NCI-H510A treated with DMSO at 0.1 percent for 48 hours (cell line): ENCODE measurements around the gene BIRC3.
"Not testable (repeated sequence)": the region's sequence is repeated elsewhere in the genome, so short reads cannot be mapped to it uniquely, and the experiment has no call there.

Experiments
- DNase-seq: peaks from one replicate; lab custom pipeline; 2025; lab: John Stamatoyannopoulos, UW

The BIRC3 gene

DNA sequence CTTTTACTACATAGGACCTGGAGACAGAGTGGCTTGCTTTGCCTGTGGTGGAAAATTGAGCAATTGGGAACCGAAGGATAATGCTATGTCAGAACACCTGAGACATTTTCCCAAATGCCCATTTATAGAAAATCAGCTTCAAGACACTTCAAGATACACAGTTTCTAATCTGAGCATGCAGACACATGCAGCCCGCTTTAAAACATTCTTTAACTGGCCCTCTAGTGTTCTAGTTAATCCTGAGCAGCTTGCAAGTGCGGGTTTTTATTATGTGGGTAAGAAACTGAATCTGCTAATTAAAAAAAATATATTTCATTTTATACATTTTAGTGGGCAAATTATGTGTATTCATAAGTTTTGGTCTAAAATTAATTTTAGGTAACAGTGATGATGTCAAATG, 7.8 kb downstream of the BIRC3 start:
- DNase-seq, result no peak

DNA sequence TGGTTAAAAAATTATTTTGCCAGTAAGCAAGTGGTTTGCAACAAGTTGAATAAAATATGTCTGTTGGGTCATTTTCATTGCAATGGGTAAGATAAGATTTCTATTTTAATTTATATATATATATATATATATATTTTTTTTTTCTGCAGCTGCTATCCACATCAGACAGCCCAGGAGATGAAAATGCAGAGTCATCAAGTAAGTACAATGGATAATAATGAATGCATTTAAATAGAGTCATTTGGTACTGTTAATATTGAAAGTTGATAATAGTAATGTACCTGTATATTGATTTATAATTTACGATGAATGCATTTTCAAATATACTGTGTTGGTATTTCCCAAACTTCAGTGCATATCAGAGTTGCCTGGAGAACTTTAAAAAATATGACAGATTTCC, 11.5 kb downstream of the BIRC3 start:
- no peak for DNase-seq

DNA sequence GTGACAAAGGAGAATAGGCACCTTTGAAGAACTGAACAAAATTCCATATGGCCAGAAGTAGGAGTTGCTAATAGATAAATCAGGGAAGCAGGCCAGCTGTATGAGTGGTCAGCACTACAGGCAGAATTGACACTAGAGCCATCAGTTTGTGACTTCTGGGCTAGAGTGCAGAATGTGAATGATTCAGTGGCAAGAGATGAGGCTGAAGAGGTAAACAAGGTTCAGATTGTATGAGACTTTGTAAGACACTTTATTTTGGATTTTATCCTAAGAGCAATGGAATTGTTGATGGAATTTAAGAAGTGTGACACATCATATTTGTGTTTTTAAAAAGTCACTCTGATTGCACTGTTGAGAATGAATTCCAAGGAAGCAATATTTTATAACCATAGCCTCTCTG, 12.9 kb downstream of the BIRC3 start:
- DNase-seq, result no peak

DNA sequence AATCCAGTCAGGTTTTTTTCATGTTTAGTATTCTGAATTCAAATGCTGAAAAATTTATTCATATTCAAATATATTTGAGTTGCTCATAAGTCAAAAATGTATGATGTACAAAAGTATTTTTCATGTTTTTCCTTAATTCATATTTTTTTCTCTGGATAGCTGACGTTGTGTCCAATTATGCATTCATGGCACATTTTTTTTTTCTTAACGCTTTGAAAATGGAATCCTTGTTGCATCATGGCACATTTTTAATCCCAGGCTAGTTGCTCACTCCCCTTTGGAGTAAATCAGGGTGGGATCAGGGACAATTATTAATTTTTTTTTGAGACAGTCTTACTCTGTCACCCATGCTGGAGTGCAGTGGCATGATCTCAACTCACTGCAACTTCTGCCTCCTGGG, 14.1 kb downstream of the BIRC3 start:
- no peak for DNase-seq

DNA sequence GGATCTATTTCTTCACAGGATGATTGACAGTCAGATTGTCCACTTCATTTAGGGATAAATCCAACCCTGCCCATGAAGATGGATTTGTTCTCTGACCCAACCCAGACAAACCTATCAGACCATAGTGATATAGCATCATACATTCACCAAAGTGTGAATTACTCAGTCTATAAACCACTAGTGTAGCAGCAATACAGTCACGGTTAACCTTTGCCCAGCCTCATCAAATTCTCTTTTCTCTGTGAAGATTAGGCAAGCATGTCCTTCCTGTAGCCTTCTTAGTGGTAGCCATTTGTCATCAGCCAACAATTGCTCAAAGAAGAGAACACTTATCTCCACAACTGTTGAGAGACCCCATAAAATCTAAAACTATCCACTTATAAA, 15.3 kb downstream of the BIRC3 start:
- no peak for DNase-seq

DNA sequence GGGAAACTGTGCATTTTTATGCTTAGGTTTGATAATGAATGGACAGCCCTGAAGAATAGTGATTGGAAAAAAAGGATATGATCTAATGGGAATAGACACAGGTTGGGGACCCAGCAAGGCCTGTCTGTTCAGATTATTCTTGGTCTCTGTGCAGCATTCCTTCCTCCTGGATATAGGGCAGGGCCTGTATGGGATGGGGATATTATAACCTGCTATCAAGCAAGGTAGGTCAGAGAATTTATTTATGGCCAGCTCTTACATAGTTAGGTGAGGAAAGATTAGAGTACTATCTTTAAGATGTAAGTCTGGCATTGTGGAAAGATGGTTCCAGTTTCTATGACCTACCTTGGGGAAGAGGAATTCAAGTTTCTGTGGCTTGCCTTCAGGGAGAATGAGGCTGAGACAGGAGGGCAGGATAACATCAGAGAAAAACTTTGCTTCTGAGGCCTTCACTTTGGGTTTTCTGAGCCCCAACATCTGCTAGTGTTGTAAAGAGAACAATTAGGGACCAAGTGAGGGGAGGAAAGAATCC, 21.3 kb downstream of the BIRC3 start:
- DNase-seq, result no peak

DNA sequence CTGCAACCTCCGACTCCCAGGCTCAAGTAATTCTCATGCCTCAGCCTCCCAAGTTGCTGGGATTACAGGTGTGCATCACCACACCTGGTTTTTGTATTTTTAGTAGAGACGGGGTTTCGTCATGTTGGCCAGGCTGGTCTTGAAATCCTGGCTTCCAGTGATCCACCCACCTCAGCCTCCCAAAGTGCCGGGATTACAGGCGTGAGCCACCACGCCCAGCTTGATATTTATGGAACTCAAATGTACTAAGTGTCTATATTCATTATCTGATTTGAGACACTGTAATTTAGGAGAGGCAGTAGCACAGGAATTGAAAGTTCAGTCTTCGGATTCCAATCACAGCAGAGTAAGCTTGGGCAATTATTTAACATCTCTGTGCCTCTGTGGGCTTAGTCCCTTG, 24.0 kb downstream of the BIRC3 start:
- DNase-seq, result not testable (repeated sequence)

DNA sequence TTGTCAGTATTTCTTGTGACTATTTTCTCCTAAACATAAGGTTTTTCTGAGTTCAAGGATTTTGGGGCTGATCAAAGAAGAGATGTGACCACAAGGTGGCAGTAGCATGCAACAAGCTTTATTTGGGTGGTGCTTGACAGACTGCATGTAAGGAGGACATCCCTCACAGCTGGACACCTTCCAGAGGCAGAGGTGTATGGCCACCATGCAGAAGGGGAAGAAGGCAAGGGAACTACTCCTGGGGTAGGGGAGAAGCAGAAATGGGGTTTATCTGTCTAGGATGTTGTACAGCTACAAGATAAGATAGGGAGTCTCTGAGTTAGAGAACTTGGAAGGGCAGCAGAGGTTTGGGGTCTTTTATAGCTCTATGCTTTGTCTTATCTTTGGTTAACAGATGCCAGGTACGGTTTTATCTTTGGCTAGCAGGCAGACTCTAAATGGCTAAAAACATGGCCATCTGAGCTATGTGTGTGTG, 24.6 kb downstream of the BIRC3 start:
- peak; percentile 72 for DNase-seq

DNA sequence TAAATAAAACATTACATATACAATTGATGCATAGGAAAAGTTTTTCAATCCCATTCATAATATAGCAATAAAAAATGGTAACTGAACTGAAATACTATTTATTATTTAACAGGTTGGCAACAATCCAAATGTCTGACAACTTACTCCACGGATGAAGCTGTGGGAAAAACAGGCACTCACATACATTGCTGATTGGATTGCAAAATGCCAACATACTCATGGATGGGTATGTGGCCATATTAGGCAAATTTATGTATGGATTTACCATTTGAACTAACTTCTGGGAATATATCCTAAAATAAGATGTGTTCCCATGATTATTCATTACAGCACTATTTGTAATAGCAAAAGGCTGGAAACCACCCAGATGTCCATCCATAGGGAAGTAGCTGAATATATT, 26.5 kb downstream of the BIRC3 start:
- DNase-seq, result no peak

DNA sequence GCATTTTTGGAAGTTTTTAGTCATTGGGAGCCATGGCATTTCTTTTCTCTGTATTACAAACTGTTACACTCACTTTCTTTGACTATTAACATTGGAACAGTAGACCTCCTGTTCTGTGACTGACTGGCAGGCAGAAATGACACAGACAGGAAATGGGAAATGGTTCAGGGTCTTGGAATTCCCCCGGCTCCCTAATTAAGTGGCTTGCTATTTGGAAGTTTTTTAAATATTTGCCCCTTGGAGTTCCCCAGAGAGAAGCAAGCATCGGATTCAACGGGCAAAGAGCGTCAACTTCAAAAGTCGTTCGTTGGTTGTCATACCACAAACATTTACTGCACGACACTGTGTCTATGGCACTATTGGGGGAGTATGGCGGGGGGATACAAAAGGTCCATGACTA, 28.6 kb downstream of the BIRC3 start:
- no peak for DNase-seq

DNA sequence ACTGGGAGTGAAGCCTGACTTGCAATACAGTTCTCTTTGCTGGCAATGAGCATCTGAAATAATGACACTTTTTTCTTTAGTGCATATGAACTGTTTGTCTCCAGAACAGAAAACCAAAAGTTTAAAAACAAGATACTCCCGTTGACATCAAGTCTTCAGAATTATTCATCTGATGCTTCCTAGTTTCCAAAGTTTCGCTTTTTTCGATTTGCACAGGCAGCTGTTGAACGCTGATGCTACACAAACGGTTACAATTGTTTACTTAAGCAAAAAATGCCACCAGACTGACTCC, 29.1 kb downstream of the BIRC3 start:
- DNase-seq, result peak; percentile 55

DNA sequence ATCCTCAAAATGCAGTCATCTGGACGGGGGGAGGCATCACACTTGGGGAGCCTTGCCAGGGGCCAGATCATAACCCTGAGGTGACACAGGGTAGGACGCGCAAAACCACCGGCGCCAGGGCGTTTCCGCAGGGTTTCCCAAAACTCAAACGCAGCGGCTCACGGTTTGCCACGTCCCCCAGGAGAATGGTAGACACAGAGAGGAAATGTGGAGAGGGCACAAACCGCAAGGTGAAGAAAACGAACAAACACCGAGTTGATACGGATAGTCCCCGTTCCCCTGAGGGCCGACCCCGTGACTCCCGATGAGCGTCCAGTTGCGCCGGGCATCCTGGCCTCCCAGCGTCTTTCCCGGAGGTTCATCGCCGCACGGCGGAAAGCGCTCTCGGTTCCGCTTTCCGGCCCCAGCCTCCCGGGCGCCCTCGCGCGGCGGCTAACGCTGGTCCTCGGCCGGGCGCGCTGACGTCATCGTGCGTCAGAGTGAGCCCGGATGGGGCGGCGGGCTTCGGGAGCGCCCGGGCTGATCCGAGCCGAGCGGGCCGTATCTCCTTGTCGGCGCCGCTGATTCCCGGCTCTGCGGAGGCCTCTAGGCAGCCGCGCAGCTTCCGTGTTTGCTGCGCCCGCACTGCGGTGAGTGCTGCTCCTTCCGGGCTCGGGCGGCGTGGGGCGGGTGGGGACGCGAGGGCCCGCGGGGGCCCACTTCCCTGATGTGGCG, 29.6 kb downstream of the BIRC3 start, which contains the start of gene BIRC2:
BIRC2 (plus strand) TSS at position 467 of the 714 bp plus-strand sequence. CDS start 2,641 bp downstream, outside the sequence.
- peak; percentile 83 for DNase-seq

DNA sequence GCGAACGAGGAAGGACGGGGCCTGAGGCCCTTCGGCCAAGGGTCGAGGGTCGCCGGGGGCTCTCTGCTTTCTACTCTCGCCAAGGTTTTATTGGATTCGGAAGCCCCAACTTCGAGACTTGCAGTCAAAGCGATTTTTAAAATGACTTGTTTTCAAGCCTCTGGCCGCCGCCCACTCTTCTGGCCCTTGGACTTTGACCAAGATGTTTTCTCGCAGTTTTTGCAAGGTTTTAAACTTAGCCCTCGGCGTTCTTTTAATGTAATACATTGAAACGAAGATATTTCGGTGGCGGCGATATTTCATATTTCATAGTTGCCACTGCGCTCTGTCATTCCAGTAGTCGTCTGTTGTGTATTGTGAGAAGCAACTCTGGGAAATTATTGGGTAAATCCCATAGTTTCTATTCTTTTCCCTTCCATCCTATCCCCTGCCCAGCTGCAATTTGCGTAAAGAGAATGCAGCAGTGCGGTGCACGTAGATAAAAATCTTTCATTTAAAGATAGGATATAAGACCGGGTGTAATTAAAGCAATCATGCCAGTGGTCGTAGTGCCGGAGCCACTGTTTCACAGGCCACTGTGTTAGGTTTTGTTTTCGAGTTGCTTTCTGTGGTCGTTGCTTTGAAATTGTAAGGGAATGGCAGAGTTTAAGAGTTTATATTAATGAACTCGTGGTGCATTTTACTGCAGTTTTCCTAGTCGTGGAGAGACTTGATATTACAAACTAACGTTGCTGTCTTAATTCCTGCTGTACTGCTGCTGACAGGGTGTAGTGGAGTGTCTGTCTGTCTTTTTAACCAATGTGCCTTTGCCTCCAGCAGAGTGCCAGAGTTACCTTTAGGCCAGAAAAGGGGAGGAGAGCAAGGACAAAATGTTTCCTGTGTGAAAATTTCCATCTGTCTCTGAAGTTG, 30.4 kb downstream of the BIRC3 start:
- DNase-seq, result peak; percentile 44

DNA sequence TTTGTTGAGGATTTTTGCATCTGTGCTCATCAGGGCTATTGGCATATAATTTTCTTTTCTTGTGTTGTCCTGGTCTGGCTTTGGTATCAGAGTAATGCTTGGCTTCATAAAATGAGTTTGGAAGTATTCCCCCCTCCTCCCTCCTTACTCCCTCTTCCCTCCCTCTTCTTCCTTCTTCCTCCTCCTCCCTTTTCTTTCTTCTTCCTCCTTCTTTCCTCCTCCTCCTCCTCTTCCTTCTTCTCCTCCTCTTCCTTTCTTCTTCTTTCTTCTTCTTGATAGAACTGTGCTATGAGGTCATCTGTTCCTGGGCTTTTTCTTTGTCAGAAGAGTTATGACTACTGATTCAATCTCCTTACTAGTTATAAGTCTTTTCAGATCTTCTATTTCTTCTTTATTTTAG, 39.8 kb downstream of the BIRC3 start:
- DNase-seq, result no peak

DNA sequence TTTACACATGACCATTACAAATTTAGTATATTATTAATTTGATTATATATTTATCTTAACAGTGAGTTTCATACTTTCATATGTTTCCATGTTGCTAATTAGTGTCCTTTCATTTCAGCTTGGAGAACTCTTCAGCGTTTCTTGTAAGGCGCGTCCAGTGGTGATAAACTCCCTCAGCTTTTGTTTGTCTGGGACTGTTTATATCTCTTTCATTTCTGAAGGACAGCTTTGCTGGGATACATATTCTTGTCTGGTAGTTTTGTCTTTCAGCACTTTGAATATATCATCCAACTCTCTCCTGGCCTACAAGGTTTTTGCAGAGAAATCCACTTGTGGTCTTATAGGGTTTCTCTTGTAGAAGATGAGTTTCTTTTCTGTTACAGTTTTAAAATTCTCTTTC, 42.1 kb downstream of the BIRC3 start:
- no peak for DNase-seq

DNA sequence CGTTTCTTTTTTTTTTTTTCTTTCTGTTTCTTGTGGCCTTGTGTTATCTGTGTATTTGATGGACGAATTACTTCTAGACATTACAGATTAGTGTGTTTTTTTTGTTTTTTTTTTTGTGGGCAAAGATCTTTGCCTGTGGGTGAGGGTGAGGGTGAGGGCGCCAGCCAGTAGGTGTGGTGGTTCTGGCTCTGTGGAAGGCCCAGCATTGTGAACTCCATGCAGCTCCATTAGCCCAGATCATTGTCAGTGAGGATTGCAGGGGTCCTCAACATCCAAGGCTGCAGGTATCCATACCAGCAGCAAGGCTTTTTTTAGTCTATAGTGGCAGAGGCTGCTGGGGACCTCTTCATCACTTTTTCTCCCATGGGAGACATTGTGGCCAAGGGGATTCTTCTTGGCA, 43.4 kb downstream of the BIRC3 start:
- DNase-seq, result no peak

DNA sequence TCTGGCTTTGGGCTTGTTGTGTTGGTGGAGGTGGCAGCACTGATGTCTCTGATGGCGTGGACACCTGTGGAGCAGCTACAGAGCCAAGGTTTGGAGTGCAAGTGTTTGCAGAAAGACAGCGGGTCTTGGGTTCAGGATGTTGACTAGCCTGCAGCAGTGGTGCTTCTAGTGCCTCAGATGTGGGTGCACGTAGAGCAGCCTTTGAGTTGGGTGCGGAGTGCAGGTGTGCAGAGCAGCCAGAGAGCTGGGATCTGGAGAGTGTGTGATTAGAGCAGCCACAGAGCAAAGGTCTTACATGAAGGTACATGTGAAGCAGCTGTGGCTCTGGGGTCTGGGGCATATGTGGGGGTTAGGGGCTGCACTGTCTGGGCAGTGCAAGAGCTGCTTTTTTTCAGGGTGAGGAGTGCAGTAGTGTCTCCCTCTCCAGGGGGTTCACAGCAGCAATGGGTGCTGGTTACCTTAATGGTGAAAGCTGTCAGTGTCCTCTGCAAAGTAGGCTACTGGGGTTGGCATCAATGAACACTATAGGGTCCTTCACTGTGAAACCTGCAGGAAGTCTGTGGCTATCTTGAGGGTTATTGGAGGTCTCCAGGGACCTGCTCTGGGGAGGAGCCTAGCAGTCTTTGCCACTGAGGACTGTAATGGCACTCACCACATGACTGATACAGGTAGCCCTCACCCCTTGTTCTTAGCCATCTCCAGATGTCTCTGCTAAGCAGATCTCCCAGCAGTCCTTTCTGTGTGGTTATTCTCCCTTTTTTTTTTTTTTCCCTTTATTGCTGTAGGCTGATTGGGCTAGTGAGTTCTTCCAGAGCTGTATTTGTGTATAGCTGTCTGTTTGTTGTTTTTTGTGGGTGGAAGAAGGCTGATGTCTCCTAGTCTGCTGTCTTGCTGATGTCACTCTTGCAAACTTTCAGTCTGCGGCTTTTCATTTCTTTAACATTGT, 44.1 kb downstream of the BIRC3 start:
- DNase-seq, result no peak

DNA sequence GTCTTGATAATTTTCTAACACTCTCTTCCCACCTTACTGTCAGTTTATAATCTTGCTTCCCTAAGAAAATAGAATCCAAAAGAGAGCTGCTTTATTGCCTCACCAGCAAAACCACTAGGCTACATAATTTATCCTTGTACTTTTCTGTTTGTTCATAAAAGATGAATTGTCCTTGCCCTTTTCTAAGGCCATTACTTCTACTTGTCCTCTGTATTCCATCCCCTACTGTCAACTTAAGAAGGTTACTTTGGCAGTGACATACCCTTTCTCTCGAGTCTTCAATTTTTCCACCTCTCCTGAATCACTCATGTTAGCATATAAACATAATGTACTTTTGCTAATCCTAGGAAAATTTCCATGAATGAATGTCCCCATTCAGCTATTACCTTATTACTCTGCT, 47.7 kb downstream of the BIRC3 start:
- DNase-seq, result no peak

DNA sequence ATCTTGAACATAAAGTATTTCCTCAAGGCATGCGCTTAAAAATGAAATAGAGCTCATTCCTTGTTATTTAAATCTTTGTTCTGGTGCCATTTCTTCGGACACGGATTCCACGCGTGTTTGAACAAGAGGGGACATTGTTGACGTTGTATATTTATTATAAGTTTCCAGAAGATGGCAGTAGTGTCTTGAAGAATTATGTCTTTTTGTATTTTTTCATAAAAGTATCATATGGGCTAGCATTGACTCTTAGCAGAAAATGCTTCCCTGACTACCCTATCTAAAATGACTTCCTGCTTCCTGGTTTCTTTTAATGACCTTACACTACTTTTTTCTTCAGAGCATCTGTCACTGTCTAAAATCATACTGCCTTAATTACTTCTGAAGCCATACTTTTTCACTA, 50.1 kb downstream of the BIRC3 start:
- DNase-seq, result no peak

DNA sequence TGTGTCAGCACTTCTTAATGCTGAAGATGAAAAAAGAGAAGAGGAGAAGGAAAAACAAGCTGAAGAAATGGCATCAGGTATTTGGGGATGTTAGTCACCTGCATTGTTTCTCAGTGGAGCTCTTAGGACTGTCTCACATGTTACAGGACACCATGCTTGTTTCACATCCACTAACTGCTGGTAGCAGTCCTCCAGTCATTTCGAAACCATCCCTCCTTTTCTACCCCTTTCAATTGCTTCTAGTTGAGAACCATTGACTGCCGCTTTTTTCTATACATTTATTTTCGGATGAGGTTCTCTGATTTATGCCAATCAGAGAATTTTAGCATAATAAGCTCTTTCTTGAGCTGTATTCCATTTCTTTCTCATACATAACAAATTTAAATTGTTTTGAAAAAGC, 51.2 kb downstream of the BIRC3 start:
- DNase-seq, result no peak

DNA sequence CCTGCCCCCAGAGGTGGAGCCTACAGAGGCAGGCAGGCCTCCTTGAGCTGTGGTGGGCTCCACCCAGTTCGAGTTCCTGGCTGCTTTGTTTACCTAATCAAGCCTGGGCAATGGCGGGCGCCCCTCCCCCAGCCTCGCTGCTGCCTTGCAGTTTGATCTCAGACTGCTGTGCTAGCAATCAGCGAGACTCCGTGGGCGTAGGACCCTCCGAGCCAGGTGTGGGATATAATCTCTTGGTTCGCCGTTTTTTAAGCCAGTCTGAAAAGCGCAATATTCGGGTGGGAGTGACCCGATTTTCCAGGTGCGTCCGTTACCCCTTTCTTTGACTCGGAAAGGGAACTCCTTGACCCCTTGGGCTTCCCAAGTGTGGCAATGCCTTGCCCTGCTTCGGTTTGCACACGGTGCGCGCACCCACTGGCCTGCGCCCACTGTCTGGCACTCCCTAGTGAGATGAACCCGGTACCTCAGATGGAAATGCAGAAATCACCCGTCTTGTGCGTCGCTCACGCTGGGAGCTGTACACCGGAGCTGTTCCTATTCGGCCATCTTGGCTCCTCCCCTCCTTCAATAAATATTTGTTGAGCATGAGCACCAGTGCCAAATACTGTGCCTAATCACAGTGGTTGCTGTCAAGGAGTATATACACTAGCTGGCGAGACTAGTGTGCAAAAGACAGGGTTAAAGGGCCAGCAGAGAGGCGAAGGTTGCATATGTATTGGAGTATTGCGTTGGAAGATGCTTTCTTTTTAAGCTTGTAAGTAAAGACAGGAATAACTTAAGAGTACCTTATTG, 57.5 kb downstream of the BIRC3 start:
- DNase-seq, result not testable (repeated sequence)
